ENCODE measurements around the gene HSPB6. TPM values are rescaled to one million over a fixed set of nuclear protein-coding genes. Genes with fewer than 3 reads are reported as not detected.

The HSPB6 gene
- total and polyA plus RNA-seq, 4 donors = 13.2 to 44.8 (median 24.5) TPM

- Histone ChIP-seq H3K9ac (ENCODE audit: insufficient read depth in 1 of 2, low read length in 2 of 2) (no peak overlapping the region), H3K4me3 (peak overlapping the region; percentile 70), H3K36me3 (ENCODE audit: control insufficient read depth in 4 of 4, insufficient read depth in 4 of 4, low read length in 4 of 4) (peaks cover 0 to 16% (median 6%) of the 10 kb centered on the region in 4 donors), H3K27ac (ENCODE audit: low read depth in 1 of 2, low read length in 1 of 2) (peak overlapping the region; percentile 67 to 91), H3K4me1 (ENCODE audit: control insufficient read depth in 5 of 5, insufficient read depth in 5 of 5, low read length in 5 of 5) (peaks cover 0 to 23% (median 15%) of the 10 kb centered on the region in 5 donors), H3K27me3 (ENCODE audit: control insufficient read depth in 3 of 3, insufficient read depth in 3 of 3, low read length in 2 of 3) (no peaks in the 10 kb centered on the region), H3K9me3 (ENCODE audit: control insufficient read depth in 4 of 4, insufficient read depth in 3 of 4, low read length in 3 of 4) (peaks cover 0 to 1% (median 0%) of the 10 kb centered on the region in 4 donors)
- ATAC-seq (ENCODE audit: insufficient read depth, low FRiP score) (peak; percentile 91), DNase-seq (peak; percentile 86 to 98 (median 96))
- TF ChIP-seq CTCF (IDR thresholded peaks at IDR 0.05; ENCODE audit: control extremely low read depth, extremely low read depth) = peak; percentile 60
- WGBS, 2 donors = 0% methylated on average over 71 to 77 of the region's 77 CpGs
Measured at GRCh38 chr19:35716801-35717664, 39.8 kb downstream of the HSPB6 start.

GRCh38 chr19:35715981-35716800 lies 40.6 kb downstream of the HSPB6 start:
- Histone ChIP-seq H3K4me3 (peak overlapping the region; percentile 50), H3K27ac (ENCODE audit: low read depth in 1 of 2, low read length in 1 of 2) (peak overlapping the region; percentile 67 to 91), H3K36me3 (ENCODE audit: control insufficient read depth in 4 of 4, insufficient read depth in 4 of 4, low read length in 4 of 4) (peaks cover 0 to 12% (median 4%) of the 10 kb centered on the region in 4 donors), H3K9ac (ENCODE audit: insufficient read depth in 1 of 2, low read length in 2 of 2) (peak overlapping the region; percentile 34 to 39), H3K4me1 (ENCODE audit: control insufficient read depth in 5 of 5, insufficient read depth in 5 of 5, low read length in 5 of 5) (peaks cover 0 to 23% (median 13%) of the 10 kb centered on the region in 5 donors), H3K27me3 (ENCODE audit: control insufficient read depth in 3 of 3, insufficient read depth in 3 of 3, low read length in 2 of 3) (no peaks in the 10 kb centered on the region), H3K9me3 (ENCODE audit: control insufficient read depth in 4 of 4, insufficient read depth in 3 of 4, low read length in 3 of 4) (peaks cover 0 to 1% (median 0%) of the 10 kb centered on the region in 4 donors)
- WGBS, 2 donors = 2 to 4% methylated on average over 50 to 52 of the region's 52 CpGs
- DNase-seq = no peak
- peak; percentile 13 for ATAC-seq (ENCODE audit: insufficient read depth, low FRiP score)
- no peak for TF ChIP-seq CTCF (IDR thresholded peaks at IDR 0.05; ENCODE audit: control extremely low read depth, extremely low read depth)

GRCh38 chr19:35715355-35715809 lies 41.4 kb downstream of the HSPB6 start:
- 78 to 91% methylated on average over 6 to 7 of the region's 7 CpGs for WGBS, 2 donors
- peaks cover 0 to 1% (median 0%) of the 10 kb centered on the region in 4 donors for H3K9me3 ChIP-seq (ENCODE audit: control insufficient read depth in 4 of 4, insufficient read depth in 3 of 4, low read length in 3 of 4)
- H3K36me3 ChIP-seq (ENCODE audit: control insufficient read depth in 4 of 4, insufficient read depth in 4 of 4, low read length in 4 of 4) = peaks cover 0 to 6% (median 4%) of the 10 kb centered on the region in 4 donors
- DNase-seq = no peak
- H3K4me1 ChIP-seq (ENCODE audit: control insufficient read depth in 5 of 5, insufficient read depth in 5 of 5, low read length in 5 of 5) = peaks cover 0 to 23% (median 13%) of the 10 kb centered on the region in 5 donors
- no peak overlapping the region for H3K4me3 ChIP-seq
- no peaks in the 10 kb centered on the region for H3K27me3 ChIP-seq (ENCODE audit: control insufficient read depth in 3 of 3, insufficient read depth in 3 of 3, low read length in 2 of 3)
- H3K27ac ChIP-seq (ENCODE audit: low read depth in 1 of 2, low read length in 1 of 2) = peak overlapping the region in 1 of 2 donors; percentile 91
- no peak for TF ChIP-seq CTCF (IDR thresholded peaks at IDR 0.05; ENCODE audit: control extremely low read depth, extremely low read depth)
- no peak overlapping the region for H3K9ac ChIP-seq (ENCODE audit: insufficient read depth in 1 of 2, low read length in 2 of 2)
- no peak for ATAC-seq (ENCODE audit: insufficient read depth, low FRiP score)

Measured in lung (tissue), 12 donors.